ENCODE measurements around the gene AOC2.

GRCh38 chr17:42849031-42849430 is 4.7 kb downstream of the AOC2 start:
- TF ChIP-seq POLR2A (IDR thresholded peaks at IDR 0.05) (no peak), CTCF (IDR thresholded peaks at IDR 0.05) (no peak)

Data from vagina (tissue), 2 donors.